Kidney (tissue), 14 donors: ENCODE results near the gene CNGA4. TPM values are rescaled to one million over a fixed set of nuclear protein-coding genes. Genes with fewer than 3 reads are reported as not detected.

ENCODE experiments used
- DNase-seq, 5 donors: peaks; one replicate each; pipeline ENCODE4 v3.0.0-alpha.2; 2013 to 2020
- FAIRE-seq: peaks from 2 replicates; lab custom pipeline; 2012; peaks lifted over from hg19 to GRCh38; lab: Jason Lieb, UNC
- H3K27ac ChIP-seq, 2 donors: one replicate each; pipeline ENCODE4 v1.7.0; 2013; ENCODE audit warnings: low read depth in 2 of 2, low read length in 2 of 2, inconsistent platforms in 1 of 2
- H3K27me3 ChIP-seq: one replicate; pipeline ENCODE4 v1.7.1; 2013; ENCODE audit warnings: low read length, inconsistent platforms; ENCODE audit not compliant: control insufficient read depth, insufficient read depth
- H3K36me3 ChIP-seq, 3 donors: one replicate each; pipeline versions ENCODE4 v1.7.0 to v1.7.1; 2013; ENCODE audit warnings: low read length in 3 of 3, control low read depth in 1 of 3, inconsistent platforms in 1 of 3; ENCODE audit not compliant: insufficient read depth in 3 of 3, control insufficient read depth in 2 of 3
- H3K4me1 ChIP-seq, 3 donors: one replicate each; pipeline versions ENCODE4 v1.7.0 to v1.7.1; 2013; ENCODE audit warnings: low read length in 3 of 3, inconsistent platforms in 1 of 3, low read depth in 1 of 3; ENCODE audit not compliant: control insufficient read depth in 2 of 3, insufficient read depth in 2 of 3
- H3K4me3 ChIP-seq, 3 donors: one replicate each; pipeline versions ENCODE4 v1.7.0 to v1.8.1; 2013; ENCODE audit warnings: low read length in 3 of 3, control low read depth in 1 of 3, inconsistent platforms in 1 of 3
- H3K9ac ChIP-seq, 3 donors: one replicate each; pipeline versions ENCODE4 v1.7.0 to v1.7.1; 2013; ENCODE audit warnings: low read length in 3 of 3, control low read depth in 1 of 3, inconsistent platforms in 1 of 3
- H3K9me3 ChIP-seq, 3 donors: one replicate each; pipeline versions ENCODE4 v1.7.0 to v1.7.1; 2013; ENCODE audit warnings: low read length in 3 of 3, control low read depth in 1 of 3, inconsistent platforms in 1 of 3; ENCODE audit not compliant: control insufficient read depth in 2 of 3, insufficient read depth in 1 of 3
- CTCF ChIP-seq: IDR thresholded peaks from 3 replicates; pipeline ENCODE4 v1.5.1; 2012; ENCODE audit warnings: mild to moderate bottlenecking, moderate library complexity, borderline replicate concordance; ENCODE audit not compliant: insufficient read depth; ENCODE audit errors: extremely low read depth
- intact Hi-C: fragments of 100-400 bp; cut with DNase I; formaldehyde crosslinking; loops from one replicate; pipeline ENCODE4 v1.11.1; 2022
- polyA plus RNA-seq: library from polyadenylated mRNA; stranded (reverse); fragments of 350-450 nt; fragmentation: Illumina TruSeq; extraction: RNeasy Lipid Tissue Mini Kit (QIAGEN cat#74804); gene quantifications from one replicate; pipeline ENCODE4 v1.2.3, GENCODE V29; 2014; ENCODE audit warnings: low read depth, low replicate concordance; ENCODE audit not compliant: insufficient read depth
- total RNA-seq: library from RNA; stranded (reverse); fragmentation: NEBNext Ultra II Directional; extraction: Animal tissue kit (Norgen Biotek cat#: 25700); gene quantifications from one replicate; pipeline ENCODE4 v1.2.1, GENCODE V29; 2021
- donor health status: control.
- donor health status: control.
- donor health status: control.
- donor health status: control.
- donor health status: control.
- donor health status: DM: yes; HTN: yes; CAD: no.
- donor health status: Normal renal cell carcinoma (clear cell type).

The CNGA4 gene
- total and polyA plus RNA-seq, 2 donors from 2014 or later = 0.22 TPM; not detected in 1

GRCh38 chr11:6196396-6196795 lies 42.5 kb upstream of the CNGA4 start:
- Histone ChIP-seq H3K4me1 (no peaks in the 10 kb centered on the region), H3K4me3 (no peak overlapping the region), H3K36me3 (no peaks in the 10 kb centered on the region), H3K27me3 (no peaks in the 10 kb centered on the region), H3K9me3 (no peaks in the 10 kb centered on the region), H3K27ac (no peak overlapping the region), H3K9ac (no peak overlapping the region)
- FAIRE-seq (no peak), DNase-seq (no peak)
- intact Hi-C loops = no loop called here
- TF ChIP-seq CTCF = no peak

- FAIRE-seq = no peak
- DNase-seq = no peak
- intact Hi-C loops = no loop called here
Measured at GRCh38 chr11:6197466-6198200, 41.3 kb upstream of the CNGA4 start.

GRCh38 chr11:6199174-6199810 lies 39.6 kb upstream of the CNGA4 start, which contains the start of gene OR52W1:
TSS of gene OR52W1 (plus strand) at chr11:6199224. CDS start at chr11:6199224, 0 bp downstream.
- H3K4me1 ChIP-seq = no peaks in the 10 kb centered on the region
- DNase-seq = no peak
- no peak within 1 kb of the TSS for H3K27ac ChIP-seq
- H3K27me3 ChIP-seq = no peaks in the 10 kb centered on the region
- H3K9me3 ChIP-seq = no peaks in the 10 kb centered on the region
- no peak for FAIRE-seq
- H3K9ac ChIP-seq = no peak within 1 kb of the TSS
- no peaks in the 10 kb centered on the region for H3K36me3 ChIP-seq
- no peak for TF ChIP-seq CTCF
- intact Hi-C loops = no loop called here
- no peak within 1 kb of the TSS for H3K4me3 ChIP-seq

More at GRCh38 chr11:6197466-6198200, 41.3 kb upstream of the CNGA4 start:
- Histone ChIP-seq H3K27me3 (no peaks in the 10 kb centered on the region), H3K4me3 (no peak overlapping the region), H3K9me3 (no peaks in the 10 kb centered on the region), H3K9ac (no peak overlapping the region), H3K27ac (no peak overlapping the region), H3K4me1 (no peaks in the 10 kb centered on the region), H3K36me3 (no peaks in the 10 kb centered on the region)
- TF ChIP-seq CTCF = no peak
